Upper lobe of left lung (tissue), 6 donors: Measurements from ENCODE around the gene SDK2. TPM values are rescaled to one million over a fixed set of nuclear protein-coding genes. Genes with fewer than 3 reads are reported as not detected.

ENCODE experiments used
- ATAC-seq, 2 donors: fragments of 200-7000 bp; cut with Tn5 transposase; one replicate each; pipeline ENCODE4 v1.9.1; 2022; ENCODE audit warnings: mild to moderate bottlenecking in 2 of 2, moderate library complexity in 2 of 2; ENCODE audit not compliant: low FRiP score in 2 of 2
- DNase-seq, 2 donors: peaks; one replicate each; pipeline ENCODE4 v3.0.0-alpha.2; 2019 to 2020
- H3K27ac ChIP-seq, 4 donors: fragments of 200-600 bp; sonication (generic); one replicate each; pipeline ENCODE4 v1.5.1; 2016 to 2019
- H3K27me3 ChIP-seq, 4 donors: fragments of 200-600 bp; sonication (generic); one replicate each; pipeline ENCODE4 v1.5.1; 2017 to 2019
- H3K36me3 ChIP-seq, 4 donors: fragments of 200-600 bp; sonication (generic); one replicate each; pipeline ENCODE4 v1.5.1; 2016 to 2019
- H3K4me1 ChIP-seq, 4 donors: fragments of 200-600 bp; sonication (generic); one replicate each; pipeline ENCODE4 v1.5.1; 2018 to 2019
- H3K4me3 ChIP-seq, 4 donors: fragments of 200-600 bp; sonication (generic); one replicate each; pipeline ENCODE4 v1.5.1; 2017 to 2019; ENCODE audit warnings: mild to moderate bottlenecking in 2 of 4, moderate library complexity in 1 of 4
- H3K9me3 ChIP-seq, 4 donors: fragments of 200-600 bp; sonication (generic); one replicate each; pipeline ENCODE4 v1.5.1; 2018 to 2019
- EP300 ChIP-seq, 4 donors: sonication (generic); formaldehyde crosslinking; IDR thresholded peaks; one replicate each; pipeline ENCODE4 v1.5.1; 2017; ENCODE audit warnings: antibody characterized with exemption in 4 of 4, control low read depth in 2 of 4
- POLR2A ChIP-seq, 4 donors: fragments of 450-650 bp; IDR thresholded peaks; one replicate each; pipeline ENCODE4 v1.5.1; 2016 to 2017; ENCODE audit warnings: antibody characterized with exemption in 4 of 4, mild to moderate bottlenecking in 2 of 4
- POLR2AphosphoS5 ChIP-seq, 2 donors: sonication (generic); formaldehyde crosslinking; IDR thresholded peaks; one replicate each; pipeline ENCODE4 v1.5.1; 2017; ENCODE audit warnings: antibody characterized with exemption in 2 of 2
- WGBS, 2 donors: methylation state at CpG; one replicate each; pipeline ENCODE4 v1.1.5; 2017 to 2018; 5-methylcytosine and 5-hydroxymethylcytosine counted together
- total RNA-seq, 6 donors: library from RNA; depleted of rRNA in 4 of 6; stranded (reverse); fragments of >200 nt in 4 of 6; gene quantifications; one replicate each; pipeline versions ENCODE4 v1.1.0 to v1.2.1, GENCODE V29; 2016 to 2021
- TF ChIP-seq, protein P1 (sequence below), 6 experiments: fragments of 450-650 bp in 4 of 6; fragments of 200-600 bp in 2 of 6; sonication (generic) in 2 of 6; IDR thresholded peaks; one replicate each; pipeline ENCODE4 v1.5.1; 2016 to 2019; ENCODE audit warnings: antibody characterized with exemption in 6 of 6
- donor health status: DM: no; HTN: no; CAD: no; lungs with moderate emphysema.
- donor health status: DM: no; HTN: yes; CAD: no; lungs with severe emphysema.

The SDK2 gene
- total RNA-seq, 6 donors from 2014 or later: 1.2 to 7.3 (median 2.9) TPM

DNA sequence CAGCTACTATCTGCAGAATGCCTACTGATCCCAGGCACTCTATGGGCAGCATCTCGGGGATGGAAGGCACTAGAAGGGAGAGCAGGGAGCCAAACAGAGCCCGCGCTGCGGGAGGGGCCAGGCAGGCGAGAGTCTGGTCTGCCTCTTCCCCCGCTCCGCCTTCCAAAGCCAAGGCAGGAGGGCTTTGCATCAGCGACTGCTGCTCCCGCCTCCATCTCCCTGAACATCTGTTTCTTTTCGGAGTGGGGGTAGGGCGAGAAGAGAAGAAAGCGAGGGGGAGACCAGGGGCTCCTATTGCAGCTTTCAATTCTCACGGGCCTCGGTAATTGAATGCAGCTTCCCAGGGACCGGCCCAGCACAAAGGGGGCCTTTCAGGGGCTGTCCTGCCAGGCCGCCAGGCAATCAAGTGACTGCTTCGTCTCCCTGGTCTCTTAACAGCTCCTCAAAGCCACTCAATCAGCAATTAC lies 301.0 kb downstream of the SDK2 start:
- peak overlapping the region in 2 of 4 donors; percentile 38 to 65 for H3K27ac ChIP-seq
- no peak overlapping the region for H3K4me3 ChIP-seq
- peaks cover 14 to 23% (median 17%) of the 10 kb centered on the region in 4 donors for H3K4me1 ChIP-seq

DNA sequence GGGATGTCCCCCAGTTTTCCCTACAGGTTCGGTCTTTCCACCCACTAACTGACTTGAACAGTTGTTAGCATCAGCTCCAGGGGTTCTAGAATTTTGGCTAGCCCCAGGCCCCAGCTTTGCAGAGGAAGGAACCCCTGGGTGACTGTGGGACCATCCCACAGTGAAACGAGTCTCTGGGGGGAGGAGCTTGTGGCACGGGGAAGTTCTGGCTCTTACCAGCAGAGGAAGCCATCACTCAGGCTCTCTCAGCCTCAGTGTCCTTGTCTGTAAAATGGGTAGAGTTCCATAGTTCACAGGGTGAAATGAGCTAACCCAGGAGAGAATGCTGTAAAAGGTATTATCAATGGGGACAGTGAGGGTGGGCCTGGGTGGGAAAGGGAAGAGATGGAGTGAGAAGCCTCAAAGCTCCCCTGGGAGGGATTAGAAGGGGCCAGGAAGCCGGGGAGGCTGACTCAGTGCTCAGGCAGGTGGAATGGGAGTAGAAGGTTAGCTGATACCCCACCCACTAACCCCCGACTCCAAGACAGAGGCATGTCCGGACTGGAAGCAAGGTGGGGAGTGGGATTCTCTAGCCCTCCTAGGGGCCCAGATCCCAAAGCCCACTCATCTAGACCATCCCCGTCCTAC lies 301.6 kb downstream of the SDK2 start:
- H3K4me3 ChIP-seq: no peak overlapping the region
- H3K9me3 ChIP-seq: no peaks in the 10 kb centered on the region
- H3K27ac ChIP-seq: peak overlapping the region in 3 of 4 donors; percentile 27 to 65 (median 43)
- ATAC-seq (peak in 1 of 2 donors; percentile 42), DNase-seq (no peak)
- 32 to 58% methylated on average over 4 to 7 of the region's 7 CpGs for WGBS, 2 donors
- no peak for TF ChIP-seq POLR2AphosphoS5 (IDR thresholded peaks at IDR 0.05)
- no peak for TF ChIP-seq EP300 (IDR thresholded peaks at IDR 0.05)
- no peak for TF ChIP-seq POLR2A (IDR thresholded peaks at IDR 0.05)
- TF ChIP-seq, protein P1, sequence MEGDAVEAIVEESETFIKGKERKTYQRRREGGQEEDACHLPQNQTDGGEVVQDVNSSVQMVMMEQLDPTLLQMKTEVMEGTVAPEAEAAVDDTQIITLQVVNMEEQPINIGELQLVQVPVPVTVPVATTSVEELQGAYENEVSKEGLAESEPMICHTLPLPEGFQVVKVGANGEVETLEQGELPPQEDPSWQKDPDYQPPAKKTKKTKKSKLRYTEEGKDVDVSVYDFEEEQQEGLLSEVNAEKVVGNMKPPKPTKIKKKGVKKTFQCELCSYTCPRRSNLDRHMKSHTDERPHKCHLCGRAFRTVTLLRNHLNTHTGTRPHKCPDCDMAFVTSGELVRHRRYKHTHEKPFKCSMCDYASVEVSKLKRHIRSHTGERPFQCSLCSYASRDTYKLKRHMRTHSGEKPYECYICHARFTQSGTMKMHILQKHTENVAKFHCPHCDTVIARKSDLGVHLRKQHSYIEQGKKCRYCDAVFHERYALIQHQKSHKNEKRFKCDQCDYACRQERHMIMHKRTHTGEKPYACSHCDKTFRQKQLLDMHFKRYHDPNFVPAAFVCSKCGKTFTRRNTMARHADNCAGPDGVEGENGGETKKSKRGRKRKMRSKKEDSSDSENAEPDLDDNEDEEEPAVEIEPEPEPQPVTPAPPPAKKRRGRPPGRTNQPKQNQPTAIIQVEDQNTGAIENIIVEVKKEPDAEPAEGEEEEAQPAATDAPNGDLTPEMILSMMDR (IDR thresholded peaks at IDR 0.05): no peak
- H3K4me1 ChIP-seq: peaks cover 14 to 23% (median 18%) of the 10 kb centered on the region in 4 donors
- H3K36me3 ChIP-seq: no peaks in the 10 kb centered on the region
- H3K27me3 ChIP-seq: no peaks in the 10 kb centered on the region

More for the DNA sequence above, 301.0 kb downstream of the SDK2 start:
- DNase-seq: no peak
- no peaks in the 10 kb centered on the region for H3K9me3 ChIP-seq
- H3K27me3 ChIP-seq: no peaks in the 10 kb centered on the region
- WGBS, 2 donors: 59 to 69% methylated on average over 15 to 17 of the region's 17 CpGs
- no peaks in the 10 kb centered on the region for H3K36me3 ChIP-seq
- ATAC-seq: peak; percentile 13 to 72
- TF ChIP-seq POLR2AphosphoS5 (IDR thresholded peaks at IDR 0.05) (no peak), EP300 (IDR thresholded peaks at IDR 0.05) (no peak)
- TF ChIP-seq, protein P1 (IDR thresholded peaks at IDR 0.05): no peak

DNA sequence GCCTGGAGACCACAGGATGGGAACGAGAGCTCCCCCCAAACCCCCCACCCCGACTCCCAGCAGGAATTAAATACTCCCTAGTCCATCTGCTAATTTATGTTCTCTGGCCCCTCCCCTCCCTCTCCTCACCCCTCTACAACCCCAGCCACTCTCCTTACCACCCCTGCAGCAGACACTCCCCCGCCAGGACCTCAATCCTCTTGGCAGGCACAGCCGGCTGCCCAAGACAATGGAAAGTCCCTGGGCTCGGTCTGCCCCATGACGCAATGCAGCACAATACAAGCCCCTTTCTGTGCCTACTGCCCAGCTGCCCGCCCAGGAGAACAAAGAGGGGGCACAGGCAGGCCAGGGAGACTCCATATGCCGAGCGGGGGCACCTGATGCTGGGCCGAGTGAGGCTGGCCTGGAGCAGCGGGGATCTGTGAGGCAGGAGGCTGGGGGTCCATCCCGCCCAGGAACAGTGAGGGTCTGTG lies 302.2 kb downstream of the SDK2 start:
- Histone ChIP-seq H3K9me3 (no peaks in the 10 kb centered on the region), H3K4me1 (peaks cover 14 to 21% (median 19%) of the 10 kb centered on the region in 4 donors), H3K36me3 (no peaks in the 10 kb centered on the region), H3K27me3 (no peaks in the 10 kb centered on the region), H3K4me3 (no peak overlapping the region), H3K27ac (peak overlapping the region in 3 of 4 donors; percentile 27 to 65 (median 43))
- WGBS, 2 donors: 31 to 45% methylated on average over 6 to 12 of the region's 12 CpGs
- DNase-seq: peak in 1 of 2 donors; percentile 82
- TF ChIP-seq EP300 (IDR thresholded peaks at IDR 0.05) (no peak), POLR2A (IDR thresholded peaks at IDR 0.05) (no peak), POLR2AphosphoS5 (IDR thresholded peaks at IDR 0.05) (no peak)
- TF ChIP-seq, protein P1 (IDR thresholded peaks at IDR 0.05): no peak
- peak in 1 of 2 donors; percentile 55 for ATAC-seq

DNA sequence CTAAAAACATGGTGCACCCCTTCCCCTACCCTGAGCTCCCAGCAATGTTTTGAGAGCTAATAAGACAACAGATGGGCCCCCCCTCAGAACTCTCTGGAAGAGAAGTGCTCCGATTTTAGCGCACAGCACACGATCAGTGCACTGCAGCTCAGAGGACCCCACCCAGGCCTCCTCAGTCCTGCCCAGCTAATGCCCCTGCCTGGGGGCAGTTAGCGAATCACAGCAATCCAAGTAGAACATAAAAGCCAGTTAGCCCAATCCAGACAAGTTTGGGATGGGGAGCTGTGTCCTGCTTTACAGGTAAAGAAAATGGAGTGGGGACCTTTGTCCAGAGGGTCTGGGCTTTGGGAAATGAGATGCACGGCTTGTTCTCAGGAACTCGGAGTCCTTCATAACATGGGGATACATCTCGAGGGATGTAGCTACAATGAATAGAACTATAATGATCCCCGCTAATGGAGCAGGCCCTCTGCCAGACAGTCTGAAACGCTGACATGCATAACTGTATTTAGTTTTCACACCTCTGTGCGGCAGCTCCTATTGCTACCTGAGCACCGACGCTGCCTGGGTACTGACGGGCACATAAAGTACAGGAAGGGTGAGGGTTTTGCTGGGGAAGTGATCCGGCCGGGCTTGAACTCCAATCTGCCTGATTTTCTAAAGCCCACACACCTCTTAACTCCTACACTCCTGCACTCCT lies 302.7 kb downstream of the SDK2 start:
- H3K27me3 ChIP-seq: no peaks in the 10 kb centered on the region
- H3K4me1 ChIP-seq: peaks cover 14 to 21% (median 19%) of the 10 kb centered on the region in 4 donors
- no peaks in the 10 kb centered on the region for H3K36me3 ChIP-seq
- no peak overlapping the region for H3K4me3 ChIP-seq
- H3K27ac ChIP-seq: peak overlapping the region in 2 of 4 donors; percentile 43 to 65
- no peaks in the 10 kb centered on the region for H3K9me3 ChIP-seq
- WGBS, 2 donors: 61 to 65% methylated on average over 15 of the region's 15 CpGs
- ATAC-seq (no peak), DNase-seq (no peak)
- no peak for TF ChIP-seq POLR2AphosphoS5 (IDR thresholded peaks at IDR 0.05)
- no peak for TF ChIP-seq POLR2A (IDR thresholded peaks at IDR 0.05)
- no peak for TF ChIP-seq EP300 (IDR thresholded peaks at IDR 0.05)
- TF ChIP-seq, protein P1 (IDR thresholded peaks at IDR 0.05): no peak
